HEK293T (cell line): ENCODE data around the gene JAKMIP2.
"Not testable (repeated sequence)": the region's sequence is repeated elsewhere in the genome, so short reads cannot be mapped to it uniquely, and the experiment has no call there.

ENCODE experiments used
- CTCF ChIA-PET: fragments of 350-600 bp; formaldehyde crosslinking; extraction: SDS; loops from one replicate; lab custom pipeline; 2021; ENCODE audit warnings: antibody characterized with exemption, inconsistent platforms; lab: Yijun Ruan, JAX
- POLR2A ChIA-PET: fragments of 350-600 bp; formaldehyde crosslinking; extraction: SDS; loops from one replicate; lab custom pipeline; 2020; ENCODE audit warnings: antibody characterized with exemption, inconsistent platforms; lab: Yijun Ruan, JAX
- DNase-seq: peaks from one replicate; pipeline ENCODE4 v3.0.0; 2012; ENCODE audit warnings: mixed read lengths; ENCODE audit errors: extremely low spot score
- ARNT ChIP-seq: fragments of 450-650 bp; IDR thresholded peaks from 2 replicates; pipeline ENCODE4 v1.6.1; 2017; ENCODE audit warnings: mild to moderate bottlenecking
- BHLHE40 ChIP-seq: fragments of 450-650 bp; IDR thresholded peaks from 2 replicates; pipeline ENCODE4 v1.6.1; 2016; ENCODE audit warnings: mild to moderate bottlenecking, moderate library complexity, borderline replicate concordance
- CTBP1 ChIP-seq: fragments of 450-650 bp; IDR thresholded peaks from 2 replicates; pipeline ENCODE4 v1.6.1; 2016; ENCODE audit warnings: borderline replicate concordance
- ELF4 ChIP-seq: fragments of 450-650 bp; IDR thresholded peaks from 2 replicates; pipeline ENCODE4 v1.6.1; 2017; ENCODE audit warnings: antibody characterized with exemption
- FOXA1 ChIP-seq: fragments of 450-650 bp; IDR thresholded peaks from 2 replicates; pipeline ENCODE4 v1.6.1; 2016; ENCODE audit warnings: mild to moderate bottlenecking
- FOXK2 ChIP-seq: fragments of 450-650 bp; IDR thresholded peaks from 2 replicates; pipeline ENCODE4 v1.6.1; 2016; ENCODE audit warnings: mild to moderate bottlenecking
- FOXM1 ChIP-seq: fragments of 450-650 bp; IDR thresholded peaks from 2 replicates; pipeline ENCODE4 v1.6.1; 2017; ENCODE audit warnings: mild to moderate bottlenecking, borderline replicate concordance
- HDGF ChIP-seq: fragments of 450-650 bp; IDR thresholded peaks from 2 replicates; pipeline ENCODE4 v1.6.1; 2017; ENCODE audit warnings: antibody characterized with exemption, borderline replicate concordance
- L3MBTL2 ChIP-seq: fragments of 450-650 bp; conservative IDR thresholded peaks from 2 replicates; pipeline ENCODE4 v1.6.1; 2016; ENCODE audit warnings: mild to moderate bottlenecking
- LEF1 ChIP-seq: fragments of 450-650 bp; IDR thresholded peaks from 2 replicates; pipeline ENCODE4 v1.6.1; 2017; ENCODE audit warnings: mild to moderate bottlenecking, borderline replicate concordance
- NFRKB ChIP-seq: fragments of 450-650 bp; IDR thresholded peaks from 2 replicates; pipeline ENCODE4 v1.6.1; 2016; ENCODE audit warnings: mild to moderate bottlenecking, moderate library complexity
- PKNOX1 ChIP-seq: fragments of 450-650 bp; IDR thresholded peaks from 2 replicates; pipeline ENCODE4 v1.6.1; 2016
- SP1 ChIP-seq: fragments of 450-650 bp; IDR thresholded peaks from 2 replicates; pipeline ENCODE4 v1.6.1; 2017
- SUZ12 ChIP-seq: fragments of 450-650 bp; IDR thresholded peaks from 2 replicates; pipeline ENCODE4 v1.6.1; 2016; ENCODE audit warnings: mild to moderate bottlenecking
- TARDBP ChIP-seq: fragments of 450-650 bp; IDR thresholded peaks from 2 replicates; pipeline ENCODE4 v1.6.1; 2016
- ZNF384 ChIP-seq: fragments of 450-650 bp; IDR thresholded peaks from 2 replicates; pipeline ENCODE4 v1.6.1; 2016

JAKMIP2 gene

GRCh38 chr5:147559749-147560148 is 222.8 kb downstream of the JAKMIP2 start:
- ChIA-PET CTCF (interaction anchor here (0.6 to 1.5 kb wide), 3 partner anchors 16 to 96 kb away, joined by 3 to 4 read pairs (median 3); no protein-coding TSS in a partner anchor), POLR2A (no interaction called here)
- no peak for TF ChIP-seq CTBP1
- TF ChIP-seq ZNF384: no peak
- TF ChIP-seq NFRKB: no peak
- no peak for TF ChIP-seq PKNOX1
- DNase-seq: no peak

GRCh38 chr5:147558826-147559225 is 223.7 kb downstream of the JAKMIP2 start:
- DNase-seq: peak; percentile 10
- ChIA-PET CTCF (no interaction called here), POLR2A (no interaction called here)
- no peak for TF ChIP-seq ARNT
- no peak for TF ChIP-seq LEF1
- TF ChIP-seq BHLHE40: no peak
- no peak for TF ChIP-seq SUZ12
- no peak for TF ChIP-seq FOXA1
- TF ChIP-seq TARDBP: no peak
- TF ChIP-seq ELF4: no peak
- TF ChIP-seq FOXM1: no peak
- no peak for TF ChIP-seq ZNF384
- no peak for TF ChIP-seq FOXK2
- no peak for TF ChIP-seq NFRKB
- TF ChIP-seq HDGF: no peak
- no peak for TF ChIP-seq SP1
- TF ChIP-seq PKNOX1: no peak
- no peak for TF ChIP-seq CTBP1
- TF ChIP-seq L3MBTL2: no peak

GRCh38 chr5:147557876-147558745 is 224.4 kb downstream of the JAKMIP2 start:
- ChIA-PET CTCF (no interaction called here), POLR2A (no interaction called here)
- DNase-seq: no peak
- TF ChIP-seq TARDBP: no peak
- no peak for TF ChIP-seq SUZ12
- TF ChIP-seq FOXM1: no peak
- no peak for TF ChIP-seq L3MBTL2

GRCh38 chr5:147555176-147555575 is 227.4 kb downstream of the JAKMIP2 start:
- TF ChIP-seq FOXK2 (no peak), ELF4 (no peak), L3MBTL2 (no peak), LEF1 (no peak), NFRKB (no peak), SUZ12 (no peak), TARDBP (no peak), FOXM1 (no peak), PKNOX1 (no peak), BHLHE40 (no peak), ZNF384 (no peak), HDGF (no peak), CTBP1 (no peak)
- no peak for DNase-seq
- ChIA-PET POLR2A (no interaction called here), CTCF (interaction anchor here (0.7 to 1.2 kb wide), 2 partner anchors 22 to 91 kb away, joined by 3 to 4 read pairs; no protein-coding TSS in a partner anchor)

- TF ChIP-seq NFRKB: no peak
- TF ChIP-seq ARNT: no peak
- TF ChIP-seq LEF1: no peak
- TF ChIP-seq TARDBP: no peak
- TF ChIP-seq PKNOX1: no peak
- TF ChIP-seq BHLHE40: no peak
- no peak for TF ChIP-seq SP1
- TF ChIP-seq FOXK2: no peak
- no peak for DNase-seq
- ChIA-PET CTCF (interaction anchor here (0.6 to 1.2 kb wide), 4 partner anchors 19 to 104 kb away, joined by 3 to 4 read pairs (median 3); no protein-coding TSS in a partner anchor), POLR2A (interaction anchor here (0.7 kb wide), 1 partner anchor 44 kb away, joined by 3 read pairs; the partner anchor contains the start of gene DPYSL3)
These were observed 228.2 kb downstream of the JAKMIP2 start for GRCh38 chr5:147554261-147554817.

GRCh38 chr5:147553817-147554216 is 228.7 kb downstream of the JAKMIP2 start:
- DNase-seq: not testable (repeated sequence)
- POLR2A ChIA-PET: interaction anchor here (0.7 kb wide), 1 partner anchor 44 kb away, joined by 3 read pairs; the partner anchor contains the start of gene DPYSL3
- CTCF ChIA-PET: interaction anchor here (1.0 to 1.2 kb wide), 2 partner anchors 18 to 89 kb away, joined by 3 to 4 read pairs; no protein-coding TSS in a partner anchor
